Mesendoderm (in vitro differentiated cells): ENCODE results near the gene ADORA1.

Source experiments
- DNase-seq: peaks from one replicate; pipeline ENCODE4 v3.0.0; 2013
- H2AK5ac ChIP-seq: 2 replicates; pipeline ENCODE4 v1.6.1; 2013; ENCODE audit warnings: low read length, inconsistent platforms
- H2BK120ac ChIP-seq: 2 replicates; pipeline ENCODE4 v1.6.1; 2013; ENCODE audit warnings: low read depth, mild to moderate bottlenecking, low read length, moderate library complexity, mixed read lengths
- H2BK15ac ChIP-seq: replicated peaks from 2 replicates; pipeline ENCODE4 v1.6.1; 2013; ENCODE audit warnings: low read depth, mild to moderate bottlenecking, moderate library complexity
- H2BK5ac ChIP-seq: 2 replicates; pipeline ENCODE4 v1.6.1; 2013; ENCODE audit warnings: low read length, inconsistent platforms
- H3K18ac ChIP-seq: 2 replicates; pipeline ENCODE4 v1.6.1; 2013; ENCODE audit warnings: mild to moderate bottlenecking, low read length, mixed read lengths
- H3K23ac ChIP-seq: one replicate; pipeline ENCODE4 v1.6.1; 2013; ENCODE audit warnings: low read length
- H3K27ac ChIP-seq: 2 replicates; pipeline ENCODE4 v1.5.1; 2013; ENCODE audit warnings: low read depth, mild to moderate bottlenecking, inconsistent platforms, low read length, moderate library complexity
- H3K27me3 ChIP-seq: 2 replicates; pipeline ENCODE4 v1.6.1; 2013; ENCODE audit warnings: low read length, control low read depth, mild to moderate bottlenecking, inconsistent platforms; ENCODE audit not compliant: insufficient read depth, poor library complexity
- H3K36me3 ChIP-seq: 2 replicates; pipeline ENCODE4 v1.6.1; 2013; ENCODE audit warnings: low read length, inconsistent platforms; ENCODE audit not compliant: control insufficient read depth, insufficient read depth
- H3K4ac ChIP-seq: one replicate; pipeline ENCODE4 v1.6.1; 2013; ENCODE audit warnings: low read depth, mild to moderate bottlenecking, low read length, moderate library complexity
- H3K4me1 ChIP-seq: 2 replicates; pipeline ENCODE4 v1.6.1; 2013; ENCODE audit warnings: low read depth, low read length, inconsistent platforms; ENCODE audit not compliant: control insufficient read depth
- H3K4me2 ChIP-seq: 2 replicates; pipeline ENCODE4 v1.6.1; 2013; ENCODE audit warnings: low read length
- H3K4me3 ChIP-seq: 2 replicates; pipeline ENCODE4 v1.5.1; 2013; ENCODE audit warnings: mild to moderate bottlenecking, low read length
- H3K56ac ChIP-seq: one replicate; pipeline ENCODE4 v1.6.1; 2013; ENCODE audit warnings: low read length
- H3K79me1 ChIP-seq: 2 replicates; pipeline ENCODE4 v1.6.1; 2013; ENCODE audit warnings: low read length, inconsistent platforms
- H3K79me2 ChIP-seq: 2 replicates; pipeline ENCODE4 v1.6.1; 2013; ENCODE audit warnings: mild to moderate bottlenecking, low read length; ENCODE audit not compliant: control insufficient read depth, insufficient read depth
- H3K9ac ChIP-seq: 2 replicates; pipeline ENCODE4 v1.6.1; 2013; ENCODE audit warnings: low read length, inconsistent platforms
- H4K5ac ChIP-seq: one replicate; pipeline ENCODE4 v1.6.1; 2013; ENCODE audit warnings: low read length
- H4K8ac ChIP-seq: one replicate; pipeline ENCODE4 v1.6.1; 2013; ENCODE audit warnings: low read depth, mild to moderate bottlenecking, control low read depth, low read length, moderate library complexity
- WGBS: extraction: QIAGEN DNeasy Blood & Tissue Kit; methylation state at CpG from one replicate; pipeline ENCODE4 v1.1.7; 2013; ENCODE audit warnings: low lambda C conversion rate, missing lambda C conversion rate; ENCODE audit not compliant: insufficient coverage; ENCODE audit errors: extremely low coverage; 5-methylcytosine and 5-hydroxymethylcytosine counted together

ADORA1 gene

DNA sequence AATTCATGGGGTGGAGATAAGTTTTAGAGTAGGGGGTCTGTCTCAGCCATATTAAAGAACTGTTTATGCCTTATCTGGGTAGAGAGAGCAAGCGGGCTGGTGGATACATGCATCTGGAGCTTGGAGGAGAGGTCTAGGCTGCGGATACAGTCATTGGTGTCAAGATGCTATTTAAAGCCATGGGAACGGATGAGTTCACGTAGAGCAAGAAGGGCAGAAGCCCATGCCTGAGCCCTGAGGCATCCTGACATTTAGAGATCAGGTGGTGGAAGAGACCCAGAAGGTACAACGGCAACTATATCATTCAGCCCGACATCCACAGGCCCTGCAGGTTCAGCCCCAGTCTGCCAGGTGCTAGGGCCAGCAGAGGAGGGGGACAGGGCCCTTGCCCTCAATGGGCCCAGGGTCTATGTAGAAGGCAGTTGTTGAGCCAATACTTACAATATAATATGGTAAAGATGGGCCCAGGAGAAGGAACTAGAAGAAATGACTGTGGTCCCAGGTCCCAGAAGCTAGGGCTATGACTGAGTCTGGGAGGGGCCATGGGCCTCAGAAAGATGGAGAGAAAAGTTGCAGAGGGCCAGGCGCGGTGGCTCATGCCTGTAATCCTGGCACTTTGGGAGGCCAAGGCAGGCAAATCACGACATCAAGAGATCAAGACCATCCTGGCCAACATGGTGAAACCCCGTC lies 74.1 kb downstream of the ADORA1 start:
- no peak overlapping the region for H2BK120ac ChIP-seq
- H3K23ac ChIP-seq: no peak overlapping the region
- no peak overlapping the region for H2AK5ac ChIP-seq
- H3K18ac ChIP-seq: no peak overlapping the region
- no peak overlapping the region for H3K27ac ChIP-seq
- H2BK5ac ChIP-seq: no peak overlapping the region
- H3K4ac ChIP-seq: no peak overlapping the region
- no peak overlapping the region for H3K56ac ChIP-seq
- WGBS: no CpG with 5 or more reads among the region's 10 CpGs
- no peaks in the 10 kb centered on the region for H3K79me2 ChIP-seq
- H3K4me3 ChIP-seq: no peak overlapping the region
- H4K5ac ChIP-seq: no peak overlapping the region
- H3K4me1 ChIP-seq: peaks cover 4% of the 10 kb centered on the region
- no peaks in the 10 kb centered on the region for H3K79me1 ChIP-seq
- H4K8ac ChIP-seq: no peak overlapping the region
- no peaks in the 10 kb centered on the region for H3K27me3 ChIP-seq
- H3K4me2 ChIP-seq: no peak overlapping the region
- no peak overlapping the region for H2BK15ac ChIP-seq
- no peak for DNase-seq
- H3K36me3 ChIP-seq: no peaks in the 10 kb centered on the region
- no peak overlapping the region for H3K9ac ChIP-seq

DNA sequence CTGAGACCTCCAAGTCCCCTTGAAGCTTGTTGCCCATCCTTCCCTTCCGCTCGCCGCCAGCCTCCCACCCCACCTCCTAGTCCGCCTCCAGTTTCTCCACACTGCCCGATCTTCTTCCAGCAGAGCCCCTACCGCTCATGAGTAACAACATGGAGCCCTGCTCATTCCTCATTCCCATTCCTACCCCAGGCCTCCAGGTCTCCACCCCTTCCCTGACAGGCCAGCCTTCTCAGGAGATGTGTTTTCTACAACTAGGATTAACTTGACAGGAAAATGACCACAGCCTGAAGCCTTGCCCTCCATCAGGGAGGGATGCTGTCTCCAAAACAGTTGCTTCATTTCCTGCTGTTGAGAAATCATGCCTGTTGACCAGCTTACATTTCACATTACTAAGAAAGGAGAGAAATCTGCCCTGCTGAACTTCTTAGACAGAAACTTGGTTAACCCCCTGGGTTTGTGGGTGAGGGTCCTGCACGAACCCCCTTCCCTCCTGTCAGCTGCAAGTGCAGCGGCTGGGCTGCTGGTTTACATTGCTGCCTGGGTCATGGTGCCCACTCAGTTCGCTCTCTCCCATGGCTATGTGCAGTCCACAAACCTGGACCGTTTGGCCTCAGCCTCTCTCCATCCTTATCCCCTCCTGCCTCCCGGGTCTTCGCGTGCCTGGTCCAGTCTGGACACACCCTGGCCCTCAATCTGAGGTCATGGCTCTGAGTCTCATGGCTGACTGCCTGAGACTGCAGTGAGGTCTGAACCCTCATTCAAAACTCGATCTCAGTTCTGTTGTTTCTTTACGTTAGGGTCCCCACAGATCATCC lies 75.1 kb downstream of the ADORA1 start:
- Histone ChIP-seq H2AK5ac (no peak overlapping the region), H3K79me2 (no peaks in the 10 kb centered on the region), H3K4me3 (no peak overlapping the region), H3K27ac (no peak overlapping the region), H3K79me1 (no peaks in the 10 kb centered on the region), H4K8ac (no peak overlapping the region), H2BK120ac (no peak overlapping the region), H3K27me3 (no peaks in the 10 kb centered on the region), H3K36me3 (no peaks in the 10 kb centered on the region), H3K56ac (no peak overlapping the region), H3K4me2 (no peak overlapping the region), H3K18ac (no peak overlapping the region), H4K5ac (no peak overlapping the region), H2BK5ac (no peak overlapping the region), H3K4me1 (no peaks in the 10 kb centered on the region), H2BK15ac (no peak overlapping the region), H3K23ac (no peak overlapping the region), H3K4ac (no peak overlapping the region), H3K9ac (no peak overlapping the region)
- no peak for DNase-seq
- no CpG with 5 or more reads among the region's 15 CpGs for WGBS

DNA sequence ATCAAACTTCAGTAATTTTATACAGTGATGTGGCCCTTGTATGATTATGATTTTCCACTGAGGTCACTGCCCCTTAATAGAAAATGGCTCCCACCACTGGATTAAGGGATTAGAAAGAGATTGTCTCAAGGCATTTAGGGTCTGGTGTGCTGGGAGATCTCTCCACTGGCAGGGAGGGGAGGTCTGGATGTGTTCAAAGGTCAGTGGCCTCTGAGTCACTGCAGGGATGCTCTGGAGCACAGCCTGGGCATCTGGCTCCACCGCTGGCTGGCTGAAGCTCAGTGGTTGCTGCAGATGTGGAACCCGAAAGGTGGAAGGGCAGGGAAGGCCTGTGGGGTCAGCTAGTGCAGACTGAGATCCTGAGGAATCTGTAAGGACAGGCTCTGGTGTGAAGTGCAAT lies 77.2 kb downstream of the ADORA1 start:
- no peak overlapping the region for H2BK120ac ChIP-seq
- H3K27me3 ChIP-seq: no peaks in the 10 kb centered on the region
- no peak overlapping the region for H3K56ac ChIP-seq
- no peak overlapping the region for H4K5ac ChIP-seq
- no peak overlapping the region for H3K4ac ChIP-seq
- no peak overlapping the region for H4K8ac ChIP-seq
- DNase-seq: no peak
- no peaks in the 10 kb centered on the region for H3K4me1 ChIP-seq
- no CpG with 5 or more reads among the region's 2 CpGs for WGBS
- H3K23ac ChIP-seq: no peak overlapping the region
- H2AK5ac ChIP-seq: no peak overlapping the region
- H3K27ac ChIP-seq: no peak overlapping the region
- H3K18ac ChIP-seq: no peak overlapping the region
- H3K79me2 ChIP-seq: no peaks in the 10 kb centered on the region
- H3K4me2 ChIP-seq: no peak overlapping the region
- H3K36me3 ChIP-seq: no peaks in the 10 kb centered on the region
- H2BK15ac ChIP-seq: no peak overlapping the region
- no peak overlapping the region for H3K4me3 ChIP-seq
- no peak overlapping the region for H3K9ac ChIP-seq
- H3K79me1 ChIP-seq: no peaks in the 10 kb centered on the region
- H2BK5ac ChIP-seq: no peak overlapping the region

DNA sequence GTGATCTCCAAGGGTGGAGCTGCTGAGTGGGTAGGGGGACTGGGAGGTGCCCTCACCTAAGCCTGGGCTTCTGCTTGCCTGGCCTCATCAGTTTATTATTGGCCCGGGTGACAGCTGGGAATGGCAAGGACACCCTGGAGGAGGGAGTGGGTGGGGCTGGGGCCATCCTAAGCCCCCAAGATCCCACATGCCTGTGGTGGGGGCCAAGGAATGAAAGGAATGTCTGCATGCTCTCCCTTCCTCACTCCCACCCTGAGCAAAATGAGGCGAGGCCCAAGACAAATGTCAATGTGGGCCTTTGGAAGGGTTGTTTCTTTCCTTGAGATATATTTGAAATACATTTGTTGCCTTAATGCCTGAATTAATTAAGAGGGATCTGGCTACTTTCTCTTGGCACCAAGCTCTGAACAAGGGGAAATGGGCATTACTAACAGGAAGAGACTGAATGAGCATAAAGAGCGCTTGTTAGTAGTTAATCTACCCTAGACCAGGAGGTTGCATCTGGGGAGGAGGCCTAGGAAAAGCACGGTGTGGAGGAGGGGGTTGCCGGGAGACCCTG lies 78.7 kb downstream of the ADORA1 start:
- H3K36me3 ChIP-seq: no peaks in the 10 kb centered on the region
- H3K56ac ChIP-seq: no peak overlapping the region
- H3K23ac ChIP-seq: no peak overlapping the region
- no peaks in the 10 kb centered on the region for H3K79me2 ChIP-seq
- no peaks in the 10 kb centered on the region for H3K27me3 ChIP-seq
- peak; percentile 53 for DNase-seq
- H2AK5ac ChIP-seq: no peak overlapping the region
- H3K27ac ChIP-seq: no peak overlapping the region
- WGBS: no CpG with 5 or more reads among the region's 5 CpGs
- no peak overlapping the region for H3K4me2 ChIP-seq
- H2BK5ac ChIP-seq: no peak overlapping the region
- no peaks in the 10 kb centered on the region for H3K4me1 ChIP-seq
- no peaks in the 10 kb centered on the region for H3K79me1 ChIP-seq
- no peak overlapping the region for H2BK120ac ChIP-seq
- no peak overlapping the region for H2BK15ac ChIP-seq
- no peak overlapping the region for H3K18ac ChIP-seq
- H4K8ac ChIP-seq: no peak overlapping the region
- H3K4ac ChIP-seq: no peak overlapping the region
- no peak overlapping the region for H3K9ac ChIP-seq
- no peak overlapping the region for H4K5ac ChIP-seq
- no peak overlapping the region for H3K4me3 ChIP-seq

DNA sequence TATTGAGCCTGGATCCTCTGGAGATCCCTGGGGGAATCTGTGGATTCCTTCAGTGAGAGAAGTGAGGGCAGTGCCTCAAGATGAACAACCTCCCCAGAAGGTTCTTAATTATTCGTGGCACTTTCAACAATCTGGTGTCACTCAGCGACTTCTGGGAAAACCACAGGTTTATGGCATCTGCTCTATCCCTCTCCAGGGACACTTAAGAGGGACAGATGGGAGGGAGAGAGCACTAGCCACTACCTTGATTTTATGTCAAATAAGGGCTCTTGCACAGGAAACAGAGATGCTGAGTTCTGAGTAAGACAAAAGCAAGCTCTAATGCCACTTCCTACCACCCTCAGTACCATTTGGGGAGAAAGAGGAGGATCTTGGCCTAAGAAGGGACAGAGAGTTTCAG lies 80.2 kb downstream of the ADORA1 start:
- WGBS: no CpG with 5 or more reads among the region's 2 CpGs
- no peak overlapping the region for H2BK120ac ChIP-seq
- no peak overlapping the region for H2AK5ac ChIP-seq
- no peak for DNase-seq
- no peak overlapping the region for H2BK5ac ChIP-seq
- H3K79me2 ChIP-seq: no peaks in the 10 kb centered on the region
- H3K18ac ChIP-seq: no peak overlapping the region
- H3K4me1 ChIP-seq: no peaks in the 10 kb centered on the region
- H3K56ac ChIP-seq: no peak overlapping the region
- H3K36me3 ChIP-seq: no peaks in the 10 kb centered on the region
- no peak overlapping the region for H3K4ac ChIP-seq
- no peak overlapping the region for H3K27ac ChIP-seq
- H3K79me1 ChIP-seq: no peaks in the 10 kb centered on the region
- H2BK15ac ChIP-seq: no peak overlapping the region
- H3K27me3 ChIP-seq: no peaks in the 10 kb centered on the region
- no peak overlapping the region for H3K23ac ChIP-seq
- no peak overlapping the region for H3K4me2 ChIP-seq
- no peak overlapping the region for H4K5ac ChIP-seq
- no peak overlapping the region for H3K4me3 ChIP-seq
- H4K8ac ChIP-seq: no peak overlapping the region
- no peak overlapping the region for H3K9ac ChIP-seq
